GM18868 (cell line): ENCODE measurements around the gene MRPS10.
A peak's percentile ranks its signal among the peaks of the same experiment; 100 is the strongest.
"Not testable (repeated sequence)": the region's sequence is repeated elsewhere in the genome, so short reads cannot be mapped to it uniquely, and the experiment has no call there.

Experiments
- ATAC-seq: cut with Tn5 transposase; IDR thresholded peaks from one replicate; pipeline ENCODE4 v1.9.1; 2021; ENCODE audit warnings: mild to moderate bottlenecking, moderate library complexity; ENCODE audit not compliant: unreplicated experiment

The MRPS10 gene

GRCh38 chr6:42239736-42240375 is 22.2 kb upstream of the MRPS10 start:
- ATAC-seq: no peak

GRCh38 chr6:42239333-42239732 is 21.7 kb upstream of the MRPS10 start:
- ATAC-seq: no peak

GRCh38 chr6:42237857-42238256 is 20.2 kb upstream of the MRPS10 start:
- no peak for ATAC-seq

- peak; percentile 84 for ATAC-seq
These were observed 19.2 kb upstream of the MRPS10 start for GRCh38 chr6:42236682-42237473.

DNA sequence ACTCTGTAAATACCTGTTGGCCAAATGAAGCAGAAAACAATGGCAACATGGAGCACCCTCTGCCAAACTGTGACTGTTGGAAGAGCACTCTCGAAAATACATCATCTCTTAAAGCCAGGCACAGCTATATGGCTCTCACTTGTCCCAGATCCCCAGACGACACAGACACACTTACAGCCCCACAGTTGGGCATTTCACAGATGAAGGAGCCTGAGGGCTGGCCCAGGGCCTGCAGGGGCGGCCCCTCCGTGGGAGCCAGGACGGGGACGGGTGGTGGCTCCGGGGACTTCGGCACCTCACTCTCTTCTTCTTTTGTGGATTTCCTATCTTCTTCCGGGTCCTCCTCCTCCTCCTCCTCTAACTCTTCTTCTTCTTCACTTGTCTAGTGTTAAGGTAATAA is 18.4 kb upstream of the MRPS10 start:
- no peak for ATAC-seq

GRCh38 chr6:42232035-42232434 is 14.4 kb upstream of the MRPS10 start:
- no peak for ATAC-seq

- no peak for ATAC-seq
These were observed 13.0 kb upstream of the MRPS10 start for GRCh38 chr6:42230345-42231321.

DNA sequence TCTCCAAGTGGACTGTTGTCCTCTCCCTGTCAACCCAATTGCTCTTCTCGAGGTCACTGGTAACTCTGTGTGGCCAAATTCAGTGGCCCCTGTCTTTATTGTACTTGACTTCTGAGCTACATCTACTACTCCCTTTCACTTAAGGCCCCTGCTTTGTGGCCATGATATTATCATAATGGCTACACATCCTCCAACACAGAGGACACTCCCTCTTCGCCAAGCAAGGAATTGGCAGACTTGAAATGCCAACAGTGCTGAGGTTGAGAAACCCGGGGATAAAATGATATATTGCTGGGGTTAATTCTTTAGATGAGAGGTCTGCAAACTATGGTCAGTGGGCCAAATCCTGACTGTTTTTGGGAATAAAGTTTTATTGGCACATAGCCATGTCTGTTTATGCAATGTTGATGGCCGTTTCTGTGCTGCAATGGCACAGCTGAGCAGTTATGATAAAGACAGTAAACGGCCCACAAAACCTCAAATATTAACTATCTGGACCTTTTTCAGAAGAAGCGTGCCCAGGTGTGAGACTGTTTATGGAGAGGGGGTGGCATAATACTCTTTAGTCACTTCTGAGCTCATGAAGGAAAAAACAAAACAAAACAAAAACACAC is 12.0 kb upstream of the MRPS10 start:
- no peak for ATAC-seq

DNA sequence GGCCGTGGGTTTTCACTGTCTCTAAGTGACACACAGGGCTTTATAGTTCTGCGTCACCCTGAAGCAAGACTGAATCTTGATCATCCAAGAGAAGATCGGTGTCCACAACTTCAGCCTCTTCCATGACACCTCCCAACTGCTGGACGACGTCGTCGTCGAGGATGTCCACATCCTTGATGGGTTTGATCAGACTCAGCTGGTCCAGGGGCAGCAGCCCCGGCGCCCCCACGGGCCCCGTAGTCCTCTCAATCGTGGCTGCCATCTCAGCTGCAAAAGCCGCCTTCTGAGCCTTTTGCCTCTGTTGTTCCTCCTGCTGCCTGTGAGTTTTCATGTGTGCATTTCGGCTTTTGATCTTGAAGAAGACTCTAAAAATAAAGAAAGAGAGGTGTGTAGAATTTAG is 10.6 kb upstream of the MRPS10 start:
- ATAC-seq: no peak

GRCh38 chr6:42227173-42227850 is 9.7 kb upstream of the MRPS10 start:
- ATAC-seq: no peak

GRCh38 chr6:42226645-42227143 is 9.0 kb upstream of the MRPS10 start:
- ATAC-seq: no peak

DNA sequence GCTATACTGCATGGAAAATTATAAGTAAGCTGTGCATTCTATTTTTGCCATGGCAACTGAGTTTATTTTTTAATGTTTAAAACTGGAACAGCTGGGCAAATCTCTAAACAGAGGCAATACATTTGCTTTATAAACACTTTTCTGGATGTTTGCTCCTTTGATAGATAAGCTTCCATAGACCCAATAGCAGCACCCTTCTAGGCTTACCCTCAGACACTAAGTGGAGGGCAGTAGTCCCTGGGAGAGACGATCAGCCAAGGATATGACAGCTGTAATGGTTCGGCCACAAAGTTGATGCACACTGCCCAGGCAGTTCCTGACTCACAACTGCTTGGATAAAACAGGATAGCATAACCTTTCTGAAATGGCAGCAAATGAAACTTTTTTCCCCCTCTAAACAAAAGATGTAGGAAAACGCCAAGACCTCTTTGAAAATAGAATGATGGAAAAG is 8.5 kb upstream of the MRPS10 start:
- no peak for ATAC-seq

DNA sequence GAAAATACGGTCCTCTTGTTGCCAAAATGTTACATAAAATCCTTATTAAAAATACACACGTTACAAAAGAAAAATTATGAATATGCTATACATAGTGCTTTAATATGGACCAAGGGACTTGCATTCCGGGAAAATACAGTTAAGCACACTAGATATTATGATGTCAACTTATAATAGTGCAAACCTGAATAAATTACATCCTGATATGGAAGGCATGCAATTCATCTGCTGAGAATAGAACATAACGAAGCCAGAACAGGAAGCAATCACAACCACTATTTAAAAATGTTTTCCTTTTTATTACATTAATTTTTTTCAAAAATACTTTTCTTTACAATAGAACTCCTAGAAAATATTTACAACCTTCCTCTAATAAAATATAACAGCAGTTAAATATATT is 7.8 kb upstream of the MRPS10 start:
- no peak for ATAC-seq

GRCh38 chr6:42225029-42225339 is 7.3 kb upstream of the MRPS10 start:
- no peak for ATAC-seq

- peak; percentile 94 for ATAC-seq
These were observed 6.8 kb upstream of the MRPS10 start for GRCh38 chr6:42224222-42225028.

- no peak for ATAC-seq
These were observed 4.8 kb upstream of the MRPS10 start for GRCh38 chr6:42222448-42222847.

DNA sequence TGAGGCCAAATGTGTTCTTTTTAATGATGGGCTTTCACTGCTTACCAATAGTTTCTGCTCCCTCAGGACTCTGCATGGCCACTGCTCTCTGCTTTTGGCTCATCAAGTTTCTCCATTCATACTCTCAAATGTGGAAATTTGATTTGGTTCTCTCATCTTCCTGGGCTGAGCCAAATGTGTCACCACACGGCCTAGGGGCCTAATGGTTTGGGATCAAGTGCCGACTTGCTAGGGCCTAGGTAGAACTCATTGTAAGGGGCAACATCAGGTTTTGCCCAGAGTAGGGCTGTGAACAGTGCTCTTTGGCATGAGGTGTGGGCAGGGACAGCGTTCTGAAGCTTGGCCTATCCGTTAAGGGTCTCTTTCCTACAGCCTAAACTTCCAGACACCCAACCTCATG is 3.9 kb upstream of the MRPS10 start:
- ATAC-seq: no peak

DNA sequence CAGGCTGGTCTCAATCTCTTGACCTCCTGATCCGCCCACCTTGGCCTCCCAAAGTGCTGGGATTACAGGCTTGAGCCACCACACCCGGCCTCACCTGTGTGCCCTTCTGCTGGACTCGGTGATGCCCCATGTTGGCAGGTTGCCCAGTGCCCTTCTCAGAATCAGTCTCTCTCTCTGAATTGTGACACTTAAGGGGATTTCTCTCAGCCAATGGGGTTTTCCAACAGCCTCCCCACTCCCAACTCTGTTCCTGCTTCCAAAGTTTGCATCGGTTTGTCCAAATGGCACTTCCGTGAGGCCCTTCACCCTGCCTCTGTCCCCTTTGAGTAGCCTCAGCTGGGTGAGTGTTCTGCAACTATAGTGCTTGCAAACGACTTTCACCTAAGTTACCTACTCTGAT is 3.1 kb upstream of the MRPS10 start:
- no peak for ATAC-seq

GRCh38 chr6:42217157-42217518 is 523 bp downstream of the MRPS10 start:
- no peak for ATAC-seq

- not testable (repeated sequence) for ATAC-seq
These were observed 1.2 kb downstream of the MRPS10 start for GRCh38 chr6:42216495-42216894.
